ENCODE results near the gene BNIPL.

BNIPL gene

DNA sequence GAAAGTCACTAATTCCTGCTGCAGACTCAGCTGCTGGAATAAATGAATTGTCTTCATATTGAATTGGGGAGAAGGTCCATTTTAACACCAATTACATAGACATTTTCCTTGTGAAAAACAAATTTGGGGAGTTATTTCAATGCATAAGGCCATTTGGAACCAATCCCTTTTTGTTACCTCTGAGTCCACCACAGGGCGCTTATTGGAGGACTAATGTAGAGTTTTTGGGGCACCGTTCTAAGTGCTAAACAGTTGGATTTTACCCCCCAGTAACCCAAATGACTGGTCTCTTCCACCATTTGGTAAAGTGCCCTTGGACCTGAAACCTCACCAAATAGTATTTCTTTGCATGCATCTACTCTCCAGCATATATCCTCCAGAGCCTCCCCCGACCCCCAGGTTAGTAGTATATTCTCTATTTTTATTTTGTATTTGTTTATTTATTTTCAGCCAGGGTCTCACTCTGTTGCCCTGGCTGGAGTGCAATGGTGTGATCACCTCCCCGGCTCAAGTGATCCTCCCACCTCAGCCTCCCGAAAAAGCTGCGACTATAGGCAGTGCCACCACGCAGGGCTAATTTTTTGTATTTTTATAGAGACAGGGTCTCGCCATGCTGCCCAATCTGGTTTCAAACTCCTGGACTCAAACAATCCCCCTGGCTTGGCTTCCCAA is 26.6 kb upstream of the BNIPL start:
- no peak for DNase-seq (ENCODE audit: low spot score)

DNA sequence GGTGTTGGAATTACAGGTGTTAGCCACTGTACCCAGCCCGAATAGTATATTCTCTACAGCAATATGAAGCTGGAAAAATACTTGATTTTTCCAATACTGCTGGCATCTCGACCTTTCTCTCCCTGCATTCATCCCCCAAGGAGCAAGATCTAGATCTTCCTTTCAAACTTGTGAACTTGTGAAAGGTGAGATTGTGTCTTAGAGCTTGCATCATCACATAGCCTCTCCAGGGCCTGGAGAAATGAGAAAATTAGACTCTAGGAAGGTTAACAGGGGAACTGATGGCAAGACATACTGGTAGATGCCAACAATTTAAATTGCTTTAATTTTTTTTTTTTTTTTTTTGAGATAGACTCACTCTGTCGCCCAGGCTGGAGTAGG is 26.1 kb upstream of the BNIPL start:
- no peak for DNase-seq (ENCODE audit: low spot score)

DNA sequence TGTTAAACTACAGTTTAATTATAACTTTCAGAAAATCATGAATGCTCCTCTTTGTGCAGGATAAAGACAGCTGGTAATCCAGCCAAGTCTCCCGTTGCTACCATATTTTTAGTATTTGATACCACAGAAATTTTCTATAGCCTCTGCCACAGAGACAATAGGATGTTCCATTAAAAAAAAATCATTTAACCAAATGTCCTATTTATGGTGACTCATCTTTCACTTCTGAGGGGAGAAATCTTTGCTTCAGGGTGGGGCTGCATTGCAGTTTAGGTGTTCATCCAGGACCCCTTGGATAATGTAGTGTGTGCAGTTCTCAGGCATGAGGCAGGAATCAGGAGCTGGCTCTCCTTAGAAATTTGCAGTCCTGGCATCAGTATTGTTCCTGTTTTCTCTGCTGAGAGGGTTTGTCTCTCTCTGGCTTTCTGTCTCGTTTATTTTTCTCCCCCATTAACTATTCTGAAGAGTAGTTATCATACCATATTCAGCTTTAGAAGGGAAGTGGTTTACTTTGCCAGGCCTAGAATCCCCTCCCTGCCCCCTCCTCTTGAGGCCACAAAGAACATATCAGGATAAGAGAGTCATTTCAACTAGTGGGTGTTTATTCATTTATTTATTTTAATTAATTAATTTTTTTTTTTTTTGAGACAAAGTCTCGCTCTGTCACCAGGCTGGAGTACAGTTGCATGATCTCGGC is 25.1 kb upstream of the BNIPL start:
- no peak for DNase-seq (ENCODE audit: low spot score)

DNA sequence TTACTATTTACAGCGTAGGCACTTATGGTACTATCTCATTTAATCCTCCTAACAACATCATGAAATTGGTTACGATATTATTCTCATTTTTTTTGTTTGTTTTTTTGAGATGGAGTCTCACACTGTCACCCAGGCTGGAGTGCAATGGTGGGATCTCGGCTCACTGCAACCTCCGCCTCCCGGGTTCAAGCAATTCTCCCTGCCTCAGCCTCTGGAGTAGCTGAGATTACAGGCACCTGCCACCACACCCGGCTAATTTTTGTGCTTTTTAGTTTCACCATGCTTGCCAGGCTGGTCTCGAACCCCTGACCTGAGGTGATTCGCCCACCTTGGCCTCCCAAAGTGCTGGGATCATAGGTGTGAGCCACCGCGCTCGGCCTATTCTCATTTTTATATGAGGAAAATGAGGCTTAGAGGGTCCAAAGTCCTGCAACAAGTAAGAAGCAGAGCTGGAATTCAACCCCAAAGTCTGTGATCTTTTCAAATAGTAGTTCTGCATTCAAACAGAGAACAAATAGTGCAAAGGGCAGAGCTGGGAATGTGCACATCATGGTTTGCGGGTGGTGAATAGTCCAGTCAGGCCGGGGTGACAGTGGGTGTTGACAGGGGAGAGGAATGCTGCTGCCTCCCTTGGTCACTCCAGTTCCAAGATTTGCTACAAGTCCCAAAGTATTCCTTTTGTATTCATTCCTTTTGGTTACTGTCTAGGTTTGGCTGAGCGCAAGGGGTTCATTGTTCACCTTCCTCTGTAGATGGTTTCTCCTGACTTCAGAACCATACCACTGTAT is 23.5 kb upstream of the BNIPL start:
- DNase-seq (ENCODE audit: low spot score) = no peak

DNA sequence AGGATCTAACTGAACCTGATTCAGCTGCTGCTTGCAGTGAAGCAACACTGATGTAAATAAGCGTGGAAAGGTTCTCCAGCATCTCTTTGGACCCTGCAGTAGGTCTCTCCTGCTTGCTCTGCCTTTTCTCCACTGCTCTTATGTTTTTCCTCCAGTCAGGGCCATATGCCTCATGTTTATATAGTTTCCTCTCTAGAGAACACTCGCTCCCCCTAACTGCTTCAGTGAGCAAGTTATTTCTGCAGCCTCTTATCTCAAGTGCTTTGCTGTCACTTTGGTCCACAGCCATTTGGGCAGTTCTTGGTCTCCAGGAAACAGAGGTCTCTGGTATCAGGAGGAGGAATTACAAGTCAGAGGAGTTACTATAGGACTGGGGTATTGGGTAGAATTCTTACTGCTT is 22.9 kb upstream of the BNIPL start:
- no peak for DNase-seq (ENCODE audit: low spot score)

DNA sequence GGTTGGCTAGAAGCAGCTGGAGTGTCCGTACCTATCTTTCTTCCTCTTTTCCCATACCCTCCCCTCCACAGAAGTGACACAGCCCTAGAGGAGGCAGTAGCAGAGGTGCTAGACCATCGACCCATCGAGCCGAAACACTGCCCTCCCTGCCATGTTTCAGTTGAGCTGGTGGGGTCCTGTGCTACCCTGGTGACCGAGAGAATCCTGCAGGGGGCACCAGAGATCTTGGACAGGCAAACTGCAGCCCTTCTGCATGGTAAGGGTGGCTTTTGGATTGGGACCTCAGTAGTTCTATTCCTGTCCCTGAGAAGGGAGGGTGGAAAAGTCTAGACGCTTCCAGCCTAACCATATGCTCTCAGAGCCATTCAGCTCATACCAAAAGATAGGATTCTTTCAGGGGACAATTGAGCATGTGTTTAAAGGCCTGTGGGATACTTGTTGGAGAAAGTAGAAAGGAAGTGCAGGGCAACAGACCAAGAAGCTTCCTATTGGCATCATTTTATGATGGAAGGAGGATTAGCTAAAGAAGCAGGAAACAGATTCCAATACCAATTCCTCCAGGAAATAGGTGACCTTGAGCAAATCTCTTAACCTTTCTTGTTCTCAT is 11.7 kb upstream of the BNIPL start:
- DNase-seq (ENCODE audit: low spot score) = peak; percentile 74

DNA sequence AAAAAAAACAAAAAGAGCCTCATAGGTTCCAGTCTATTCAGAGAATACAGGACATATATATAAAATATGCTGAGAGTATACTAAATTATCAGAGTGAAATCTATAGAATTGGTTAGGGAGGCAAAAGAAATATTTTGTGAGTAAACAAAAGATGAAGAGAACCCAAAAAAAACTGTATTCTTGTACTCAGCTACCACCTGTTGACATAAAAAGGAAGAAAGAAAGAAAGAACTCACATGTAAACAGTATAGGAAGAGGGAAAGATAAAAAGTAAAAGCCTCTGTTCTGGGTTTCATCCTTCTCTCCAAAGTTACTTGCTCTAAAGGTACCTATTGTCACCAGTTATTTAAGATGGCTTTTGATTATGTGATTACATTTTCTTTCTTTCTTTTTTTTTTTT is 9.9 kb upstream of the BNIPL start:
- DNase-seq (ENCODE audit: low spot score) = no peak

DNA sequence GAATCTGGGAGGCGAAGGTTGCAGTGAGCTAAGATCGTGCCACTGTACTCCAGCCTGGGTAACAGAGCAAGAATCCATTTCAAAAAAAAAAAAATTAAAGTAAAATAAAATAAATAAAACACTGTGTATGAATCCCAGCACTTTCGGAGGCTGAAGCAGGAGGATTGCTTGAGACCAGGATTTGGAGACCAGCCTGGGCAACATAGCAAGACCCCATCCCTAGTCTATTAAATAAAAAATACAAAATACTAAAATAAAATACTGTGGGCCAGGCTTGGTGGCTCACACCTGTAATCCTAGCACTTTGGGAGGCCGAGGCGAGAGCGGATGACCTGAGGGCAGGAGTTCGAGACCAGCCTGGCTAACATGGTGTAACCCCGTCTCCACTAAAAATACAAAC is 4.2 kb upstream of the BNIPL start:
- DNase-seq (ENCODE audit: low spot score) = no peak

DNA sequence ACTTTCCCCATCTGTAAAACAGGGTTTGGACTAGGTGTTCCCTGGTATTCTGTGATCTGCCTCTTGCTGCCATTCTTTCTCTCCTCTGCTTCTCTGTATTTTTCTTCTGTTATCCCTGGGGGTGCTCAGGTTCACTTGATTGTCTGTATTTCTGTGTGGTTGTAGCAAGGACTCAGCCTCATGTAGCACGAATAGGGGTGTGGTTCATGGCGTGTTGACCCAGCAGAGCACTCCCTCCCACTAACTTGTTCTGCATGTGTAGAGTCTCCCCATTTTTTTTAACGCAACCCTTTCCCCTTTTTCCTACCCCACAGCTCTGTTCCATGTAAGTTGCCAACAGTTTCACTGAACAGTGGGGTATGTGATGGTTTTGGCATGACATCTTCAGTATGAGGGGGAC is 1.2 kb upstream of the BNIPL start:
- DNase-seq (ENCODE audit: low spot score) = no peak

DNA sequence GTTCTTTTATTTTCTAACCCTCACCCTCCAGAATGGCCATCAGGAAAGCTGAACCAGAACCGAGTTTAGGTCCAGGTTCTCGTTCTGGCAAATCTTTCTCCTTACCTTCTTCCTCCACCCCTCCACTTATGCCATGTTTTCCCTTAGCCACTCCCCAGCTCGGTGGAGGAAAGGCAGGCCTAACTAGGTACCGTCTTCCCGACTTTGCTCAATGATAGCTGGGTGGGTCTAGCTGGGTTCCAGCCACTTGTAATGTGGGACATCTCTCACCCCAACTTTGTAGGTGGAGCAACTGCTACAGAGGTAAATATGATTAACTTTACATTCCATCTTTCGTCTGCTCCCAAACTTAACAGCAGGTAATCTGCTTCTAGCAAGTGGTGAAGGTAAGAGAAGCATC is 646 bp downstream of the BNIPL start:
- no peak for DNase-seq (ENCODE audit: low spot score)

DNA sequence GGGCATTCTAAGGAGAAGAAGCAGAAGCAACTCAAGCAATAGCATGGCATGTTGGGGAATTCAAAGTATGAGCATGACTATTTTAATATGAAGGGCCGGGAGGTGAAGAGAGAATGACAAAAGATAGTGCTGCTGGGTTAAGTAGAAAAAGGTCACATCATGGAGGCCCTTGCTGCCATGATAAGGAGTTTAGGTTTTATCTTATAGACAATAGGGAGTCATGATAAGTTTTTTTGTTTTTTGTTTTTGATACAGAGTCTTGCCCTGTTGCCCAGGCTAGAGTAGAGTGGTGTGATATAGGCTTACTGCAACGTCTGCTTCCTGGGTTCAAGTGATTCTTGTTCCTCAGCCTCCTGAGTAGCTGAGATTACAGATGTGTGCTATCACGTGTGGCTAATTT is 3.1 kb downstream of the BNIPL start:
- DNase-seq (ENCODE audit: low spot score) = no peak

DNA sequence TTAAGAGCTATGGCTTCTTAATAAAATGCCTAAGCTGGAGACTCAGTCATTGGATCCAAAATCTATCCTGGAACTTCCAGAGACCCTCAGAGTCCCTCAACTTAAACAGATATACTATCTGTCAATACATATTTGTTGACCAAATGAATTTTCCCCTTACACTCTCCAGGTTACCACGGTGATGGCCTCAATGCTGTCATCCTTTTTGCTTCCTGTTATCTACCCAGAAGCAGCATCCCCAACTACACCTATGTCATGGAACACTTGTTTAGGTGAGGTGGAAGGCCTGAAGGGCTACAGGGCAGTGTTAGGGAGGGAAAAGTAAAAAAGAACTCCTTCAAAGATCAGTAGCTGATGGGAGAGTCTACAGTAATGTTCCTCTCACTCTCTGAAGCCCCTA is 6.8 kb downstream of the BNIPL start:
- no peak for DNase-seq (ENCODE audit: low spot score)

DNA sequence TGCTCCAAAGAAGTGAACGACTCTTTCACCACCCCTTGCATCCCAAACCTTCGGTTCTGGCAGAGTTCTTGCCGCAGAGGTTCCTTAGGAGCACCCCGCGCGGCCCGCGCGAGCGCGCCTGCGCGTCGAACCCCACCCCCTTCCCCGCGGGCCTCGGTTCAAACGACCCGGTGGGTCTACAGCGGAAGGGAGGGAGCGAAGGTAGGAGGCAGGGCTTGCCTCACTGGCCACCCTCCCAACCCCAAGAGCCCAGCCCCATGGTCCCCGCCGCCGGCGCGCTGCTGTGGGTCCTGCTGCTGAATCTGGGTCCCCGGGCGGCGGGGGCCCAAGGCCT is 11.2 kb downstream of the BNIPL start, which contains the start of gene C1orf56:
Gene C1orf56, plus strand, starts transcription at position 161 of the 334 bp plus-strand sequence. Its CDS starts 97 bp downstream, at position 258.
- DNase-seq (ENCODE audit: low spot score) = peak; percentile 77

DNA sequence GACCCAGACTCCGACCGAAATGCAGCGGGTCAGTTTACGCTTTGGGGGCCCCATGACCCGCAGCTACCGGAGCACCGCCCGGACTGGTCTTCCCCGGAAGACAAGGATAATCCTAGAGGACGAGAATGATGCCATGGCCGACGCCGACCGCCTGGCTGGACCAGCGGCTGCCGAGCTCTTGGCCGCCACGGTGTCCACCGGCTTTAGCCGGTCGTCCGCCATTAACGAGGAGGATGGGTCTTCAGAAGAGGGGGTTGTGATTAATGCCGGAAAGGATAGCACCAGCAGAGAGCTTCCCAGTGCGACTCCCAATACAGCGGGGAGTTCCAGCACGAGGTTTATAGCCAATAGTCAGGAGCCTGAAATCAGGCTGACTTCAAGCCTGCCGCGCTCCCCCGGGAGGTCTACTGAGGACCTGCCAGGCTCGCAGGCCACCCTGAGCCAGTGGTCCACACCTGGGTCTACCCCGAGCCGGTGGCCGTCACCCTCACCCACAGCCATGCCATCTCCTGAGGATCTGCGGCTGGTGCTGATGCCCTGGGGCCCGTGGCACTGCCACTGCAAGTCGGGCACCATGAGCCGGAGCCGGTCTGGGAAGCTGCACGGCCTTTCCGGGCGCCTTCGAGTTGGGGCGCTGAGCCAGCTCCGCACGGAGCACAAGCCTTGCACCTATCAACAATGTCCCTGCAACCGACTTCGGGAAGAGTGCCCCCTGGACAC is 11.7 kb downstream of the BNIPL start:
- peak; percentile 42 for DNase-seq (ENCODE audit: low spot score)

DNA sequence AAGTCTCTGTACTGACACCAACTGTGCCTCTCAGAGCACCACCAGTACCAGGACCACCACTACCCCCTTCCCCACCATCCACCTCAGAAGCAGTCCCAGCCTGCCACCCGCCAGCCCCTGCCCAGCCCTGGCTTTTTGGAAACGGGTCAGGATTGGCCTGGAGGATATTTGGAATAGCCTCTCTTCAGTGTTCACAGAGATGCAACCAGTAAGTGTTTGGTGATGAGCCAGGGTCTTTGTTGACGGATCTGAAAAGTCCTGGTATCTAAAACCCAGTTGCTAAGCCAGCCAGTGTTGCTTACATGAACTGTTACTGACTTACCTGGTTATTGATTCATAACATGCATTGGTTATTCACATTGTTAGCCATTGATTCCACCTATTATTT is 12.3 kb downstream of the BNIPL start:
- no peak for DNase-seq (ENCODE audit: low spot score)

DNA sequence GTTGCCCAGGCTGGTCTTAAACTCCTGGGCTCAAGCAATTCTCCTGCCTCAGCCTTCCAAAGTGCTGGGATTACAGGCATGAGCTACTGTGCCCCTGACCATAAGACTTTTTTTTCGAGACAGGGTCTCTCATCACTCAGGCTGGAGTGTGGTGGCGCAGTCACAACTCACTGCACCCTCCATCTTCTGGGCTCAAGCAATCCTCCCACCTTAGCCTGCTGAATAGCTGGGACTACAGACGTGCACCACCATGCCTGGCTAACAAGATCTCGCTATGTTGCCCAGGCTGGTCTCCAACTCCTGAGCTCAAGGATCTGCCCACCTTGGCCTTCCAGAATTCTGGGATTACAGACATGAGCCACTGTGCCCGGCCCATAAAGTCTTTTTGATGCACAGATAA is 13.1 kb downstream of the BNIPL start:
- no peak for DNase-seq (ENCODE audit: low spot score)

DNA sequence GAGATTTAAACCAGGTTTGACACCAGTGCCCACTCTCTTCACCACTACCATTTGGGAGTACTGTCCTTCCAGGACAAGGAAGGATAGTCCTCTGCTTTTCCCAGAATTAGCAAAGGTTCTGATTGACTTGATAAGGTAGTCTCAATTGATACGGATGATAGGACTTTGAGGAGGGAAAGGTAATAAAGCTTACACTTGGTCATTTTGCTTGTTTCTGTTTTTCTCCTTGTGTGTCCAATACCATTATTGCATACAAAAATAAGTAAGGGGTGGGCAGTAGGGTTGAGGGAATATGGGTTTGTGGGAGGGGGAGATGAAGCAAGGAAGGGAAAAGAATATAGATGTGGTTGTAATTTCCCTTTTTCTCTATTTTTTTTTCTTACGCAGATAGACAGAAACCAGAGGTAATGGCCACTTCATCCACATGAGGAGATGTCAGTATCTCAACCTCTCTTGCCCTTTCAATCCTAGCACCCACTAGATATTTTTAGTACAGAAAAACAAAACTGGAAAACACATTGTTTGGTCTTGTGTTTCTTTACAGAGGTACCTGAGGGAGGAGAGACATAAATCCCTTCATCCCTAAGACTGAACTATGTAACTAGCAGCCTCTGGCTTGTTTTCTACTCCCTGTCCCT is 13.8 kb downstream of the BNIPL start:
- no peak for DNase-seq (ENCODE audit: low spot score)

DNA sequence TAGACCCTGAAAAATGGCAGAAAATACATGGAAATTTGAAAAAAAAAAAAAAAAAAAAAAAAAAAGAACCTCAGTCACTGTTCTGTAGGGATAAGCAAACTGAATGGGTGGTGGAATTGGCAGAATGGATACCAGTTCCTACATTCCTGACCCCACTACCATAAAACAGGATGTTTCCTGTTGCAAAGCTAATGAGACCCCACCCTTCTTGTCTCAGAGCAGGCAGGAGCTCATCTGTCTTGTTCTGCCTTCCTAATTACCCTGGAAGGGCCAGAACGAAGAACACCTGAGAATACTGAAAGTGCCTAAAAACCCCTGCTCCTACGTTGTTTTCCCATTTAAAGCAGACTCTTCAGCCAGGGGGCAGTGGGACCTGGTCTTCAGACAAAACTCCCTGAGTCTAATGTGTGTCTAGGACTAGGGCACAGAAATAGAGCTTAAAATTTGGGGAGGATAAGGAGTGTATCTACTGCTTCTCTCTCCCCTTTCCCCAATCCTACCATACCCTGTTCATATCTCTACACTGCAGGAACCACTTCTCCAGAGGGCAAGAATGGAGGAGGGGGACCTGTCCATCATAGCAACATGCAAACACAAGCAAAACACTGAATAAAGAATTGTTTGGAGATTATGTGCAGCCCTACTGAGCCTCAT is 15.1 kb downstream of the BNIPL start:
- no peak for DNase-seq (ENCODE audit: low spot score)

DNA sequence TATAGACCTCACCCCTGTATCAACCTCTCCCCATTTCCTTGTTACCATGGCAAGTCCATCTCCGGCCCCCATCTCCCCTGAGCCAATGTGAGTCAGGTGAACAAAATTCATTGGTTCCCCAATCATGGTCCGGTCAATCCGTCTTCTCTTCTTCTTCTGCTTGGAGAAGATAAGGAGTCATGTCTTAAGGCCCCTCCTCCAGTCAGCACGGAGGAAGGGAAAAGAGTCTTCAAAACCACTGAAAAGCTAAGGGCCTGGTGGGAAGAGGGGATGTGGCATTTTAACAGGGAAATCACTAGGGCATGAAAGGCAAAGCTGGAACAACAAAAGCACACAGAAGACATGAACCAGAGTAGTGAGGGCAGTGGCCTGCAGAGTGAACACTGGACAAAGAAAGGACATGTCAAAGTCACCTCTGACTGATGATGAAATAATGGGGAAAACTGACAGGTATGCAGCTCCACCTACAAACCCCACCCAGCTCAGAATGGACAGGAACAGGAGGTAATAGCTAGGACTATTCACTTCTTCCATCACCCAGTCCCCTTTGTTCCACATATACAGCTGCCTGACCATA is 18.7 kb downstream of the BNIPL start:
- DNase-seq (ENCODE audit: low spot score) = no peak

DNA sequence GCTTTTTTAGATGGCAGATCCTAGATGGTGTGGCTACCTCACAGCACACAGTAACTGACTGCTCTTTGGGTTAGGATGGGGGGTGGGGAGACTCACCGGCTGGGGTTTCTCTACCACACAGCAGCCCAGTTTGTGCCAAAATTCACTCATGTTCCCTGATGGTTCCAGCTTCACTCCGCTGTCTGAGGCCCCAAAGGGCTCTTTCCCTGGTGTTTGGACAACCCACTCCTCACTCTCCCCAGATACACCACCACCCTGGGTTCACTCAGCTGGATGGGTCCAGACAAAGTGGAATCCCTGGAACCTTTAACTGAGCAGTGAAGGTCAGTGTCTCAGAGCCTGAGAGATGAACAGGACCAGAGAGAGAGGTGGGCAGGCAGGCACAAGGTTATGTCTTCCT is 19.2 kb downstream of the BNIPL start:
- no peak for DNase-seq (ENCODE audit: low spot score)

DNA sequence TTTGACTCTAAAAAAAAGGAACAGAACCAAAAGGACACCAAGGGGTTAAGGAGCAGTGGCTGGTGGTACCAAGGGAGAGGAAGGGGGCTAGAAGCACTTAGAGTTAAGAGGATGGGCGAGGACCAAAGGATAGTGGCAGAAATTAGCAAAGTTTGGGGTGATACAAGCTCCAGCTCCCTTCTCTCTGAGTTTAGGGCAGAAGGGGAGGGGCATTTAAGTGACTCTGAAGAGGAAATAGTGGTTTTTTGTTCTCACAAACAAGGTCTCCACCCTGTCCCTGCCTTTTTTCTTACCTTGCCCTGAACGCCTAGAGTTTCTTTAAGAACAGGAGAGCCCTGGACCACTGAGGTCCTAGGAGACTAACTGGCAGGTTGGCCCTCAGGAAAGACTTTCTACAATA is 19.8 kb downstream of the BNIPL start:
- no peak for DNase-seq (ENCODE audit: low spot score)

Measured in putamen (tissue), 1 donor.